SK-N-SH (cell line): Measurements from ENCODE around the gene PDE11A. TPM values are rescaled to one million over a fixed set of nuclear protein-coding genes. Genes with fewer than 3 reads are reported as not detected.
A peak's percentile ranks its signal among the peaks of the same experiment; 100 is the strongest.

Source experiments
- CTCF ChIA-PET: fragments of 300-600, 350-600 bp; formaldehyde crosslinking; extraction: SDS; loops from one replicate; lab custom pipeline; 2021; lab: Yijun Ruan, JAX
- POLR2A ChIA-PET: fragments of 350-600 bp; sonication (Branson Sonifier 250); formaldehyde crosslinking; extraction: SDS; loops from one replicate; lab custom pipeline; 2020; ENCODE audit warnings: antibody characterized with exemption, inconsistent platforms; lab: Yijun Ruan, JAX
- DNase-seq: peaks from one replicate; pipeline ENCODE4 v3.0.0; 2012
- H2AFZ ChIP-seq: fragments of 200-600 bp; sonication (generic); 2 replicates; pipeline ENCODE4 v1.8.1; 2016; ENCODE audit warnings: antibody characterized with exemption, mild to moderate bottlenecking, low read depth
- H3F3A ChIP-seq: fragments of 200-600 bp; sonication (generic); replicated peaks from 2 replicates; pipeline ENCODE3; 2016; ENCODE audit warnings: antibody characterized with exemption, mild to moderate bottlenecking; ENCODE audit not compliant: insufficient read depth
- H3K27ac ChIP-seq, 2 experiments: fragments of 200-500 bp in 1 of 2; fragments of 200-600 bp in 1 of 2; sonication (Bioruptor generic) in 1 of 2; sonication (generic), shearing (Covaris generic) in 1 of 2; 2 replicates each; pipeline versions ENCODE4 v1.5.1 to v1.6.1; 2014 to 2016; ENCODE audit warnings: low read depth in 2 of 2, inconsistent platforms in 1 of 2, low read length in 1 of 2, mild to moderate bottlenecking in 1 of 2, mixed read lengths in 1 of 2
- H3K27me3 ChIP-seq: fragments of 200-600 bp; sonication (generic), shearing (Covaris generic); 2 replicates; pipeline ENCODE4 v1.6.1; 2016; ENCODE audit warnings: mixed run types; ENCODE audit not compliant: insufficient read depth
- H3K36me3 ChIP-seq, 2 experiments: fragments of 200-500 bp in 1 of 2; fragments of 200-600 bp in 1 of 2; sonication (Bioruptor generic) in 1 of 2; sonication (generic) in 1 of 2; replicated peaks in 1 of 2; 2 replicates each; pipeline versions ENCODE3 to v1.5.1; 2014 to 2016; ENCODE audit warnings: low read length in 1 of 2, mild to moderate bottlenecking in 1 of 2; ENCODE audit not compliant: insufficient read depth in 2 of 2, control insufficient read depth in 1 of 2
- H3K4me1 ChIP-seq, 2 experiments: fragments of 200-500 bp in 1 of 2; fragments of 200-600 bp in 1 of 2; sonication (Bioruptor generic) in 1 of 2; sonication (generic), shearing (Covaris generic) in 1 of 2; 2 replicates each; pipeline versions ENCODE4 v1.5.1 to v1.6.1; 2014 to 2016; ENCODE audit warnings: low read depth in 1 of 2, low read length in 1 of 2, mixed run types in 1 of 2; ENCODE audit not compliant: insufficient read depth in 2 of 2, control insufficient read depth in 1 of 2
- H3K4me2 ChIP-seq: fragments of 200-600 bp; sonication (generic), shearing (Covaris generic); 2 replicates; pipeline ENCODE4 v1.6.1; 2017; ENCODE audit warnings: mixed run types
- H3K4me3 ChIP-seq, 2 experiments: fragments of 200-500 bp in 1 of 2; fragments of 200-600 bp in 1 of 2; sonication (Bioruptor generic) in 1 of 2; sonication (generic), shearing (Covaris generic) in 1 of 2; 2 replicates each; pipeline versions ENCODE4 v1.5.1 to v1.8.1; 2014 to 2016; ENCODE audit warnings: low read depth in 2 of 2, inconsistent platforms in 1 of 2, low read length in 1 of 2, mild to moderate bottlenecking in 1 of 2, mixed read lengths in 1 of 2, moderate library complexity in 1 of 2
- H3K79me2 ChIP-seq: fragments of 200-600 bp; sonication (generic); 2 replicates; pipeline ENCODE4 v1.8.1; 2017; ENCODE audit warnings: mild to moderate bottlenecking; ENCODE audit not compliant: insufficient read depth
- H3K9ac ChIP-seq: fragments of 200-600 bp; sonication (generic); 2 replicates; pipeline ENCODE4 v1.6.1; 2017; ENCODE audit warnings: mixed run types
- H3K9me2 ChIP-seq: fragments of 200-600 bp; sonication (generic); 2 replicates; pipeline ENCODE4 v1.6.1; 2017; ENCODE audit warnings: mixed run types
- H3K9me3 ChIP-seq: fragments of 200-600 bp; sonication (generic); 2 replicates; pipeline ENCODE4 v1.6.1; 2017; ENCODE audit warnings: mixed run types, mild to moderate bottlenecking, moderate library complexity
- H4K20me1 ChIP-seq: fragments of 200-600 bp; sonication (generic); 2 replicates; pipeline ENCODE4 v1.6.1; 2017; ENCODE audit warnings: mild to moderate bottlenecking, mixed run types; ENCODE audit not compliant: insufficient read depth
- CHD2 ChIP-seq: fragments of 150-350 bp; IDR thresholded peaks from 2 replicates; pipeline ENCODE4 v1.6.1; 2018; ENCODE audit warnings: low read length; ENCODE audit not compliant: partially characterized antibody
- EZH2phosphoT487 ChIP-seq: fragments of 200-600 bp; sonication (generic); IDR thresholded peaks from 2 replicates; pipeline ENCODE4 v1.6.1; 2017; ENCODE audit warnings: low read depth, mixed run types, mild to moderate bottlenecking, antibody characterized with exemption, moderate library complexity, borderline replicate concordance
- JUND ChIP-seq: IDR thresholded peaks from 2 replicates; pipeline ENCODE4 v1.4.0; 2012
- MXI1 ChIP-seq: IDR thresholded peaks from 2 replicates; pipeline ENCODE4 v1.6.1; 2012; ENCODE audit warnings: mild to moderate bottlenecking, low read depth, low read length, improper control_type of control experiment
- POLR2AphosphoS5 ChIP-seq: IDR thresholded peaks from 2 replicates; pipeline ENCODE4 v1.6.1; 2012; ENCODE audit warnings: low read depth, low read length
- RAD21 ChIP-seq: IDR thresholded peaks from 2 replicates; pipeline ENCODE4 v1.6.1; 2012; ENCODE audit warnings: mild to moderate bottlenecking, low read length
- RCOR1 ChIP-seq: fragments of 150-350 bp; IDR thresholded peaks from 2 replicates; pipeline ENCODE4 v1.6.1; 2017; ENCODE audit warnings: antibody characterized with exemption, low read length
- RFX5 ChIP-seq: IDR thresholded peaks from 2 replicates; pipeline ENCODE4 v1.6.1; 2012; ENCODE audit warnings: mild to moderate bottlenecking, improper control_type of control experiment, low read length
- RXRA ChIP-seq: IDR thresholded peaks from 2 replicates; pipeline ENCODE4 v1.4.0; 2012; ENCODE audit warnings: low read depth, mild to moderate bottlenecking, borderline replicate concordance
- SIN3A ChIP-seq: IDR thresholded peaks from 2 replicates; pipeline ENCODE4 v1.6.1; 2012; ENCODE audit warnings: low read depth, mild to moderate bottlenecking, low read length, moderate library complexity, borderline replicate concordance
- SMC3 ChIP-seq: IDR thresholded peaks from 2 replicates; pipeline ENCODE4 v1.6.1; 2012; ENCODE audit warnings: low read depth, low read length, improper control_type of control experiment
- TCF12 ChIP-seq: IDR thresholded peaks from 2 replicates; pipeline ENCODE4 v1.4.0; 2012
- YY1 ChIP-seq: IDR thresholded peaks from 2 replicates; pipeline ENCODE4 v1.4.0; 2012; ENCODE audit warnings: low read depth, mild to moderate bottlenecking
- WGBS: methylation state at CpG from one replicate; pipeline ENCODE4 v1.1.6; 2017; ENCODE audit warnings: low lambda C conversion rate; 5-methylcytosine and 5-hydroxymethylcytosine counted together
- polyA plus RNA-seq, 3 experiments: library from polyadenylated mRNA; depleted of rRNA; stranded (reverse); fragments of >200 nt; gene quantifications; 2 replicates each; pipeline ENCODE4 v1.2.3, GENCODE V29; 2012
- TF ChIP-seq, protein P1 (sequence below): IDR thresholded peaks from 2 replicates; pipeline ENCODE4 v1.4.0; 2012; ENCODE audit warnings: low read depth, borderline replicate concordance
- TF ChIP-seq, protein P2 (sequence below): fragments of 200-600 bp; sonication (generic); IDR thresholded peaks from 2 replicates; pipeline ENCODE4 v1.6.1; 2017; ENCODE audit warnings: antibody characterized with exemption, mild to moderate bottlenecking, moderate library complexity
- TF ChIP-seq, protein P3 (sequence below): fragments of 150-350 bp; IDR thresholded peaks from 2 replicates; pipeline ENCODE4 v1.6.1; 2017; ENCODE audit warnings: antibody characterized with exemption, low read length, low read depth, borderline replicate concordance
- TF ChIP-seq, protein P4 (sequence below): IDR thresholded peaks from 2 replicates; pipeline ENCODE4 v1.4.0; 2012; ENCODE audit warnings: low read depth, borderline replicate concordance

Gene PDE11A
- polyA plus RNA-seq, 1 of the 3 experiments (the other 2 are of a cell fraction) = 0.10 TPM

DNA sequence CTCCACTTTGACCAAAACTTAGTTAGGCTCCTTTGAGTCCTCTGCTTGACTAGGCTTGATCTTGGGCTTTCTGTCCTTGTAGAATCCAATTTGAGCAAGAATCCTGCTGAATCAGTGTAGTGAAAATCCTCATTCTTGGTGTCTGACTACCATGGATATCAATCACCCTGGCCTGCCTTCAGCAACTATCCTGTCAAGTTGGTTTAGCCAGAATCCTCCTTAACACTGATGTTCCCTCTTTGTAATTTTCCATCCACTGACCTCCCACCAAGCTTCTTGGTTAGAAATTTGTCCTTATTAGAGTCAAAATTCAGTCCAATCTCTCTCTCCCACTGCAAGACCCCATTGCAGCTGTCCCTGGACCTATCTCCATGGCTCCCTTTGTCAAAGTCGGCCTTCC, 39.2 kb upstream of the PDE11A start:
- no peak for TF ChIP-seq SMC3
- no peak for TF ChIP-seq MXI1
- TF ChIP-seq, protein P1, sequence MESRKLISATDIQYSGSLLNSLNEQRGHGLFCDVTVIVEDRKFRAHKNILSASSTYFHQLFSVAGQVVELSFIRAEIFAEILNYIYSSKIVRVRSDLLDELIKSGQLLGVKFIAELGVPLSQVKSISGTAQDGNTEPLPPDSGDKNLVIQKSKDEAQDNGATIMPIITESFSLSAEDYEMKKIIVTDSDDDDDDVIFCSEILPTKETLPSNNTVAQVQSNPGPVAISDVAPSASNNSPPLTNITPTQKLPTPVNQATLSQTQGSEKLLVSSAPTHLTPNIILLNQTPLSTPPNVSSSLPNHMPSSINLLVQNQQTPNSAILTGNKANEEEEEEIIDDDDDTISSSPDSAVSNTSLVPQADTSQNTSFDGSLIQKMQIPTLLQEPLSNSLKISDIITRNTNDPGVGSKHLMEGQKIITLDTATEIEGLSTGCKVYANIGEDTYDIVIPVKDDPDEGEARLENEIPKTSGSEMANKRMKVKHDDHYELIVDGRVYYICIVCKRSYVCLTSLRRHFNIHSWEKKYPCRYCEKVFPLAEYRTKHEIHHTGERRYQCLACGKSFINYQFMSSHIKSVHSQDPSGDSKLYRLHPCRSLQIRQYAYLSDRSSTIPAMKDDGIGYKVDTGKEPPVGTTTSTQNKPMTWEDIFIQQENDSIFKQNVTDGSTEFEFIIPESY = no peak
- no peak for TF ChIP-seq RFX5
- TF ChIP-seq RCOR1 = no peak
- Histone ChIP-seq H3K4me3 (no peak overlapping the region), H3K4me1 (peaks cover 9% of the 10 kb centered on the region in 2 experiments; a peak in 3 of 4 replicates), H3F3A (no peaks in the 10 kb centered on the region), H3K4me2 (no peak overlapping the region), H2AFZ (no peak overlapping the region; the same call in 1 of the 2 replicates), H3K27me3 (no peaks in the 10 kb centered on the region), H3K79me2 (peaks cover 21% of the 10 kb centered on the region), H3K9me2 (no peaks in the 10 kb centered on the region), H3K9ac (no peak overlapping the region), H3K36me3 (peaks cover 7 to 8% of the 10 kb centered on the region in 2 experiments), H3K27ac (peak overlapping the region in 1 of 2 experiments; percentile 69; a peak in 2 of 4 replicates), H4K20me1 (no peaks in the 10 kb centered on the region), H3K9me3 (no peaks in the 10 kb centered on the region)
- POLR2A ChIA-PET = interaction anchor here (1.0 to 1.7 kb wide), 2 partner anchors 83 to 302 kb away, joined by 3 to 4 read pairs; partner anchors contain the start of gene OSBPL6
- CTCF ChIA-PET = interaction anchor here (0.6 to 11.9 kb wide), 48 partner anchors 9 to 1033 kb away, joined by 3 to 153 read pairs (median 4); partner anchors contain the start of gene PDE11A
- DNase-seq = no peak
- WGBS = 81% methylated on average over 1 of the region's 1 CpG

DNA sequence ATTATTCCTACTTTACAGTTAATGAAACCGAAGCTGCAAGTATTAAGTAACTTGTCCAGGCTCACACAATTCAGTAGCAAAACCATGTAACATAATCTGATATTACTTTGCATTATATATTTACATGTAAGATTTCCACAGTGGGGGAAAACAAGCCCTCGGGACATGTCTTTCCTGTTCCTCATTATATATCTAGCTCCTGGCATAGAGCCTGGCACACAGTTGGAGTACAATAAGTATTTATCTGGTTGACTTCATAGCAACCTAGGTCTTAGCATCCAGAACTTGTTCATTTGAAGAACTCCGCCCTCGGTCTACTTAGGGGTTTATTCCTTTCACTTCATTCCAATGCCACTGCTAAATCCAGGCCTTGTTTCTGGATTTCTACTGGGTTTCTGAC, 38.1 kb upstream of the PDE11A start:
- POLR2A ChIA-PET = no interaction called here
- 69% methylated on average over 4 of the region's 4 CpGs for WGBS
- TF ChIP-seq, protein P2, sequence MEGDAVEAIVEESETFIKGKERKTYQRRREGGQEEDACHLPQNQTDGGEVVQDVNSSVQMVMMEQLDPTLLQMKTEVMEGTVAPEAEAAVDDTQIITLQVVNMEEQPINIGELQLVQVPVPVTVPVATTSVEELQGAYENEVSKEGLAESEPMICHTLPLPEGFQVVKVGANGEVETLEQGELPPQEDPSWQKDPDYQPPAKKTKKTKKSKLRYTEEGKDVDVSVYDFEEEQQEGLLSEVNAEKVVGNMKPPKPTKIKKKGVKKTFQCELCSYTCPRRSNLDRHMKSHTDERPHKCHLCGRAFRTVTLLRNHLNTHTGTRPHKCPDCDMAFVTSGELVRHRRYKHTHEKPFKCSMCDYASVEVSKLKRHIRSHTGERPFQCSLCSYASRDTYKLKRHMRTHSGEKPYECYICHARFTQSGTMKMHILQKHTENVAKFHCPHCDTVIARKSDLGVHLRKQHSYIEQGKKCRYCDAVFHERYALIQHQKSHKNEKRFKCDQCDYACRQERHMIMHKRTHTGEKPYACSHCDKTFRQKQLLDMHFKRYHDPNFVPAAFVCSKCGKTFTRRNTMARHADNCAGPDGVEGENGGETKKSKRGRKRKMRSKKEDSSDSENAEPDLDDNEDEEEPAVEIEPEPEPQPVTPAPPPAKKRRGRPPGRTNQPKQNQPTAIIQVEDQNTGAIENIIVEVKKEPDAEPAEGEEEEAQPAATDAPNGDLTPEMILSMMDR = no peak
- no peak for TF ChIP-seq POLR2AphosphoS5
- TF ChIP-seq JUND = no peak
- no peak for TF ChIP-seq RAD21
- TF ChIP-seq RXRA = no peak
- TF ChIP-seq EZH2phosphoT487 = no peak
- no peak for TF ChIP-seq SIN3A
- TF ChIP-seq YY1 = no peak
- TF ChIP-seq, protein P3, sequence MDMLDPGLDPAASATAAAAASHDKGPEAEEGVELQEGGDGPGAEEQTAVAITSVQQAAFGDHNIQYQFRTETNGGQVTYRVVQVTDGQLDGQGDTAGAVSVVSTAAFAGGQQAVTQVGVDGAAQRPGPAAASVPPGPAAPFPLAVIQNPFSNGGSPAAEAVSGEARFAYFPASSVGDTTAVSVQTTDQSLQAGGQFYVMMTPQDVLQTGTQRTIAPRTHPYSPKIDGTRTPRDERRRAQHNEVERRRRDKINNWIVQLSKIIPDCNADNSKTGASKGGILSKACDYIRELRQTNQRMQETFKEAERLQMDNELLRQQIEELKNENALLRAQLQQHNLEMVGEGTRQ = no peak
- TF ChIP-seq, protein P4, sequence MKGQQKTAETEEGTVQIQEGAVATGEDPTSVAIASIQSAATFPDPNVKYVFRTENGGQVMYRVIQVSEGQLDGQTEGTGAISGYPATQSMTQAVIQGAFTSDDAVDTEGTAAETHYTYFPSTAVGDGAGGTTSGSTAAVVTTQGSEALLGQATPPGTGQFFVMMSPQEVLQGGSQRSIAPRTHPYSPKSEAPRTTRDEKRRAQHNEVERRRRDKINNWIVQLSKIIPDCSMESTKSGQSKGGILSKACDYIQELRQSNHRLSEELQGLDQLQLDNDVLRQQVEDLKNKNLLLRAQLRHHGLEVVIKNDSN = no peak
- TF ChIP-seq CHD2 = no peak
- TF ChIP-seq MXI1 = no peak
- no peak for TF ChIP-seq TCF12

More for the DNA sequence above, 38.1 kb upstream of the PDE11A start:
- Histone ChIP-seq H3K9me3 (no peaks in the 10 kb centered on the region), H3K9ac (no peak overlapping the region), H3K79me2 (peaks cover 21% of the 10 kb centered on the region), H3K36me3 (peaks cover 0 to 3% of the 10 kb centered on the region in 2 experiments), H3K4me2 (no peak overlapping the region), H4K20me1 (no peaks in the 10 kb centered on the region), H3K27ac (no peak overlapping the region), H3K4me1 (peaks cover 9% of the 10 kb centered on the region in 2 experiments; a peak in 3 of 4 replicates), H2AFZ (no peak overlapping the region), H3K9me2 (no peaks in the 10 kb centered on the region), H3K4me3 (no peak overlapping the region), H3F3A (no peaks in the 10 kb centered on the region), H3K27me3 (no peaks in the 10 kb centered on the region)
- no peak for DNase-seq
- CTCF ChIA-PET = interaction anchor here (0.9 to 11.9 kb wide), 8 partner anchors 18 to 309 kb away, joined by 3 to 153 read pairs (median 21); partner anchors contain the start of gene PDE11A
